ENCODE results near the gene BBX.

BBX gene

DNA sequence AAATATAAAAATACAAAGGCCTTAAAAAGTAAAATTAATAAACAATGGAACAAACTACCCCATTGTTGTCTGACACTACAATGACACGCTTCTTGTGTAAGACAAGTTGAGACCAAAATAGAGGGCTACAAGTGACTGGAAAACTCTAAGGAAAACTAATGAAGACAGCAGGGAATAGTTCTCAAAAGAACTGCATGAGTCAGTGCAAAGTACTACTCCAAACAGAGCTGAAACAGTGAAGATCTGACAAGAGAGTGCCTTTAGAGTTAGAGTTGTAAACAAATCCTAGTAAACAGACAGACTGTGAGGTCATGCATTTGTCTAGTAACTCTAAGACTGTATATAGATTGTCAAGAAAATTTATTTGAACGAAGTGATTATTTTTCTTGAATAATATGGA, 233.9 kb downstream of the BBX start:
- DNase-seq: no peak

DNA sequence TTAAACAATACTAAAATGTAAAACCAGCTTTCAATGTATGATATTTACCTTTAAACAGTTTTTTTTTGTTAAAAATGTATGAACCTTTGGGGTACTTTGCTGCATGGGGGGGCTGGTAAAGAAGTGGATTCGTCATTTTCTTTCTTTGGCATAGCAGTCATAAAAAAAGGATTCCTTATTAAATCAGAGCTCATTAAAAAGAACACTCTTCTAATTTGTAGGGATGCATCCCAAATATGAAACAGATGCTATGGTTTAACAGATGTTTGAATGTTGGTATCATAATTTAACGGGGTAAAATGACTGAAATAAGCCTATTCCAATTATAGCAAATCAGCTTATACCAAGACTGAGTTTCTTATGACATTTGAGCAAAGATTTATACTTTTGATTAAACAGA, 234.4 kb downstream of the BBX start:
- DNase-seq: no peak

DNA sequence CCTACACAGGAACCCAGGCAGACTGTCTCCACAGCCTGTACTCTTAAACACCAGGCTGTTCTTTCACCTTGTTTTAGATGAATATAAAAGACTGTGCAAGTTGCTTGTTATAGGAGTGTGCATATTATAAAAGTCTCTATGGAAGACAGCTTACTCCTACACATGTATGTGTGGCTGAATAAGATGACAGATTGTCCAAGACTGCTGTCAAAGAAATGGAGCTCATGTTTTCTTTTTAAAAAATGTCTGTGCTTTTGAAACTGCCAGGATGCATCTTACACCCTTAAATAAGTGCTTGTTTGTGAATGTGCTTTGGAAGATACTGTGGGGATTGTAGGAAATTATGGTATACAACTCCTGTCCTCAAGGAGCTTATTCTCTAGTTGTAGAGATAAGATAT, 237.4 kb downstream of the BBX start:
- no peak for DNase-seq

DNA sequence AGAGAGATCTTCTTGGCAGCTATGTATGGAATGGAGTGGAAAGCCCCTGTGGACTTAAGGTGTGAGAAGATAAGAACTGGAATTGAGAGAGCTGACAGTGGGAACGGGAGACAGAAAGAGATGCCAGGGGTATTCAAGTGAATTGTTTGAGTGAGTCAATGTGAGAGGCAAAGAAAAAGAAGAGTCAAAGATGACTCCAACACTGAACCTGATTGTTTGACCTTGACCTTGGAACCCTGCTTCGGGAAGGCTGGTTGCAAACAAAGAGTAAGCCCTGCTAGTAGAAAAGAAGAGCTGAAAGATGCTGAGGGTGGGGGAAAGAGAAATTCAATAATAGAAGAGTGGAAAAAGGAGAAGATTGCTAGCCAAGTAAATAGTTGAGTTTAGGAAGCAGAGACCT, 238.6 kb downstream of the BBX start:
- no peak for DNase-seq

DNA sequence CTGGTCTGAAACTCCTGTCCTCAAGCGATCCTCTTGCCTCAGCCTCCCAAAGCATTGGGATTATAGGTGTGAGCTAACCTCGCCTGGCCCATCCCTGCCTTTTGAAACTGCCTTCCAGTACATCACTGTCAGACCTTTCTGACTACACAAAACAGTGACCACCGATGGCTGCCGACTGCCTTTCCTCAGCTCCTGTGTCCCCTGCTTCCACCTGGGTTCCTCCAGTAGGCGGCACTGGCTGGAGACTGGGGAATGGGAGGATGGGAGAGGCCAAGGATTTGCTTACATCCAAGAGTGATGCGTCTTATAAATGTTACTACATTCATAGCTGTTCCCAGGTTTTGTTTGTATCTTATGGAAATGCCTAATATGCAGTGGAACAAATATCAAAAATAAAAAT, 242.8 kb downstream of the BBX start:
- DNase-seq: no peak

DNA sequence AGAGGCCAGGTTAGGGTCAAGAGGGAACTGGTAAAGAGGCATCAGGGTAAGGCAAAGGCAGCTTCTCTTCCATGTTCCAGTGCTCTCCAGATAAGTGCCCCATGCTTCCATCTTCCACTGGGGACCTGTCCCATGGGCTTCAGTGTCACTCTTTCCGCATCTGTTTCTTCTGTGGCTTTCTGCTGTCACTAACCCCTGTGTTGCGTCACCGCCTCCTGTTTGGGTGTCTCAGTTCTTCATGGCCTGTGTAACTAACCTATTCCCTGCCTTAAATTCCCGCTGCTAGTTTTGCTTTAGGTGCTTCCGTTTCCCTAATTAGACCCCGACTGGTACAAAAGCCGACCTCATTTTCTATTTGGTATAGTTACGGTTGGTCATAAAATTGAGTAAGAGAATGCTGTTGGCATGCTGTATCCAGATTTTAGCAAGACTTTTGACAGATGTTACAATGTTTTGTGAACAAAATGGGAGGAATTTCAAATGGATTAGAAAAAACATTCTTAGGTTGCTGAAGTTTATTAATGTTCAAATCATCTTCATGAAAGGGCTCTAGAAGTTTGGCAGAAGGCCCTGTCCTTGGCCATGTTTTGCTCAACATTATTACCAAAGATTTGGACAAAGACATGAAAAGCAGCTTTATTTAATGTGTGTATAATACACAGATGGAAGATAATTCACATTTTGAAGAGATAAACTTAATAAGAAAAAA, 245.3 kb downstream of the BBX start:
- DNase-seq: no peak

DNA sequence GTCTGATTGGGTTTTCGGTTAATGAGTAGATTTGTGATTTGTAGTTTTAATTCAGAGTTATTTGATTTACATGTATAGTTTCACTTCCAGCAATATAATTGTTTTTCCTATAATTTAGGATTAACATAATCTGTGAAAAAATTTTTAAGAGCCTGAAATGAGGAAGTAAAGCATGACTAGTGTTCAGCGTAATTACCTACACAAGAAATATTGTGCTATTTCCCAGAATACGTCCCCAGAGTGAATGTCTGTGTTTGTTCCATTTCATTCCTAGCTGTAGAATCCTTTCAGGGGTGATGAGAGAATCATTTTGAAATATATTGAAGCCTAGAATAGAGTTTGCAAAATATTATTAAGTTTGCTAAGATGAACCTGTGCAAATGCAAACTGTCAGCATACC, 247.1 kb downstream of the BBX start:
- DNase-seq: no peak

DNA sequence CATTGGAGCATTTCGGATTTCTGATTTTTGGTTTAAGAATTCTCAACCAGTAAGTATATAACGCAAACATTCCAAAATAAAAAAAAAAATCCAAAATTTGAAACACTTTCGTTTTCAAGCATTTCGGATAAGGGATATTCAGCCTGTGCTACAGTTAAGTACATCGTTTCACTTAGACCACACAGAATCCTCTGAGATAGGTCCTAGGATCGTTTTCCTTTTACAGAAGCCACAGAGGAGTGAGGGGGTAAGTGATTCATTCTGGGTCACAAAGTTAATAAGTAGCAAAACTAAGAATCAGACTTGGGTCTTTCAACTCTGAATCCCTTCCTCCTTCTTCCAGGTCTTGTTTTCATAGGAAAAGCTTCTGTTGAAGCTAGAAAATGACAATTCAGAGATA, 249.3 kb downstream of the BBX start:
- DNase-seq: no peak

DNA sequence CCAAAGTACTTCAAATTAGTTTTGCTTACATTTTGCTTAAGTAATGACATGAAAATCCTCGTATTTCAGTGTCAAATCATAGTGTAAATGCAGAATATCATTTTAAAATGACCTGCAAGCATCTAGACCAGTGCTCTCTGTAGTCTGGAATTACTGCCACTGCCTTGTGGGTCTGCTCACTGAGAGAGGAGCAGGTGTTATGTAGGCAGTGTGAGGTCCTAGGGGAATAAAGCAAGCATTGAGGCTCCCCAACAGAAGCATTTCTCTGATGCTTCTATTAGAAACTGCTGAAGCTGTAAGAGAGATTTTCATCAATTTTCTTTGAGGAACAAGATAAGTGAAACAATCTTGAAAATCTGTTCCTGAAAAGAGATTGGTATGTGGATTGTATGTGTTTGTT, 253.2 kb downstream of the BBX start:
- DNase-seq: no peak

DNA sequence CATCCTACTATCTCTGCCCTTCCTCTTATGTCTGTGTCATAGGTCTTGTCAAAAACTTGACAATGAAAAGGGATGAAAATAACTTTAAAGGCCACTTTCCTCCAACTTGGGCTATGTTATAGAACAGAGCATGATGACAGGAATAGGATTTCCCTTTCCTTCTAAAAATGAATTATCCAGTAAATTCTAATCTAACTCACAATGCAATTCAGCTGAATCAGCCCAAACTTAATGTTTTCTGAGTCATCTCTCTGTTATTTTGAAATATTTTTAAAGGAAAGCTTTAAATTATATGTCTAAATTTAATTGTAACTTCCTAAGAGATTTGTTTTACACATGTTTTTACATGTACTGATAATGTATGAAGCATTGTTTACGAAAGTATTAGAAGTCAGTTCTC, 258.5 kb downstream of the BBX start:
- no peak for DNase-seq

DNA sequence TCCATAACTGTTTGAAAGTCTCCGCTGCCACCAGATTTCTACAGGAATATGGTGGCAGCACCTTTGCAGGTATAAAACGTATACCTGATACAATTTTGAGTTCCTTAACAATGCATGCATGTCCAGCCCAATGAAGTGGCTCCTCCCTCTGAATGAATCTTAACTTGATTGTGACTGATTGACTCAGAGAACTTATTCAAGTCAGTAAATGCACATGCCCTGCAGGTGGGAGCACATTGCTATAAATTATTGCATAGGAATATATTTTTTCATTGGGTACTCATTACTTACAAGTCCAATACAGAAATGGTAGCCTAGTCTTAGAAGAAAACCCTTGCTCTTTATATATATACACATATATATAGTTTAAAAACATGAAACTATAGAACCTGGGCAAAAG, 259.3 kb downstream of the BBX start:
- DNase-seq: no peak

DNA sequence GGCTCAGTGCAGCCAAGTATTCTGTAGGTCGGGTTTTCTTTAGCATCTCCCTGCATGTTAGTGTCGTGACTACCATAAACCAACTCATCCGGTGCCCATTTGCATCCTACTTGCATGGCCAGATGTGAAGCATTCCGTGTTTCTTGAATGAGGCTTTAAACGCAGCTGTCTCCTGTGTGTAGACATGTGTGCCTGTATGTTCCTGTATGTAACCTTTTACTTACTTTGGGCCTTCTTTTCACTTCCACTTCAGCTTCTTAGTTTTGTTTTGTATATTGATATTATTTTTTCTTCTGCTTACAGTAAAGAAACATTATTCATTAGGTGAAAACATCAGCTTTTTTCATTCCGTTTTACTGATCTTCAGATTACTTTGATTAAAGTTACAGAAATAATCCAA, 267.9 kb downstream of the BBX start:
- DNase-seq: no peak

DNA sequence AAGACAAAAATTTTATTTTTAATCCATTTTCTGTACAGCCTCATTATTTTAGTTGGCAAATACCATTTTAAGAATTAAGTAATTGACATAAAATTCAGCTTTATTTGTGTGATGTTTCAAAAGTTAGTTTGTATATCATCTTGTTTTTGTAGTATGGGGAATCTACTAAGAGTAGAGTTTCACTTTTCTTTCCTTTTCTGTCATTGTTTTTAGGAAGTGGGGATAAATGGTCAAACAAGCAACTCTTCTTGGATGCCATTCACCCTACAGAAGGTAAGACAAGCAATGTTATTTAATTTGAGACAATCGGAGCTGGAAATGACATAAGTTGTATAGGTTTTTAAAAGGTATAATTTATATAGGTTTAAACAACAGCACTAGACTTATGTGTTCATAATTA, 268.3 kb downstream of the BBX start:
- DNase-seq: no peak

DNA sequence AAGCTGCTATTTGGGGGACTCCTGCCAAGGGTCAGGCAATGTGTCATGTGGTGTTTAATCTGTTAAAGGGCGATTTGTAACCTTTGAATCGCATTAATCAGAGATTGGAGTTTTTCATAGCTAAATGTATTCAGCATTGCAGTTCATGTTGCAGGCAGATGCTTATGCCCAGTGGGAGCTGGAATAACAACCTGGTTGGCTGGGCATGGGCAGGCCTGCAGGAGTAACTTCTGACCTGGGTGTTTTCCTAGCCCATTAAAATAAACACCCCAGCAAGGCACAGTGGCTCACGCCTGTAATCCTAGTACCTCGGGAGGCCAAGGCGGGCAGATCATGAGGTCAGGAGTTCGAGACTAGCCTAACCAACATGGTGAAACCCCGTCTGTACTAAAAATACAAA, 268.7 kb downstream of the BBX start:
- DNase-seq: no peak

DNA sequence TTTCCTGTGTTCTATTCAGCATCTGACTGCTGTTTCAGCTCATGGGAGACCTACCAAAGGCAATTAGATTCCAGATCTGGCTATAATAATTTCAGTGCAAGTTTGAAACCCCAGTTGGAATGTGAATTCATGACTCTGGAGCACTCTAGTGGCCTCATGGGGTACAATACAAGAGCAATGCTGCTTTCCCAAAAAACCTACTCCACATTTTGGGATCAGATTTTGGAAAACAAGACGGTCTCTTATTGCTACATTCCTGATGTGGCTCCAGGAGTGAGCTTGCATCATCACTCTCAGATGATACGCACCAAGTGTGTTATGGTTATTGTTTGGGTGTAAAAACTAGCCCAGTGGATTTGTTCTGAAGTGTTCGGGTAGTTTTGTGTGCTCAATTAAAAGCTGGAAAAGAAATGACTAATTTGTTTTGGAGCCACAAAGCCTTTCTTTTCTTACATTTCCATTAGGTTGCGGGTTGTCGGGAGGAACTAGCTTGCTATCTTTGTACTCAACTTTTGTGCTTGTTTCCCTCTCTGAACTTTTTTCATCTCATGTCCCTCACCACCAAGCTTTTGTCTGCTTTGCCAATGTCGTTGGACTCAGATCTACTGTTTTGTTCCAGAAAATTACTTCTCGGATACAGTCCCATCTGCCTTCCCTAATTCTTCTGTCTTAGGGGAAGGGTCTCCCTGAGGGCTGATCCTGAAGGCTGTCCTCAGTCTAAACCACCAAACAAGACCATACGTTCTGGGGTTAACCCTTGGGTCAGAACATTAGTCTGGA, 272.1 kb downstream of the BBX start:
- no peak for DNase-seq

DNA sequence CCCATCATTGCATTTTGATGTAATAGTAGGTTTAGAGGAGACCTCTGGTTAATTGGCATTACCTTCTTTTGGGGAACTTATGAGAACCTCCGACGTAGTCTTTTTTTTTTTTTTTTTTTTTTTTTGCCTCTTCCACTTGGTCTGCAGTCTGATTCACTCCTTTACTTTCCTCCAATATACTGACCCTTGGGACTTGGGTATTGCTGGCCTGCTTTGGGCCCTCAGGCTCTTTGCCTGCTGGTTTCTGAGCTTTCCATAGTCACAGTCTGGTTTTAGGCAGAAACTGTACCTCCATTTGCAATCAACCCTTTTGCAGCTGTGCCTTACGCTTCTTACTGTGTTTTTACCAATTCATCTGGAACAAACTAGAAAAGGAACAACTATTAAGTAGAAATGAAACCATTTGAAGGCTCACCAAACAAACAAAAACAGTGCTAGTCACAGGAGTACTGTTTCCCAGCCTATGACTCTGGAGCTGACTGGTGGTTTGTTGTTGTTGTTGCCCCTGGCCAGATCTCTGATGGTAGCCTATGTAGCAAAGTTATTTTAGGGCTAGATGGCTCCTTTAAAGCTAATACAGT, 272.8 kb downstream of the BBX start:
- DNase-seq: no peak

DNA sequence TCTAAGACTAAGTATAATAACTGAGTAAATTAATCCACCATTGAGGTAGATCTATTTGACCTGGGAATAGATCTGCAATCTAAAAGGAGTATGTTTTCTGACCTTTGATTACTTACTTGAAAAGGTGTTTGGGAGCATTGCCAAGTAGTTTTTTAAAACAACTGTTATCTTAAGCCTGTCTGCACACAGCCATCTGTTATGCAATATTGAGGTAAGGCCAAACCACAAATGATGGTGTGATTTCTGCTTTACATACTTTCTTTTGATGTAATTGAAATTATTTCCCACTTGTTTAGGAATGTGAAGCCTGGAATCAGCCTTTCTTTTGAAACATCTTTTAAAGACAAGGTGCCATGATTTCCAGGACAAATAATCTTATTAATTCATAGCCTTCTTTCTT, 274.0 kb downstream of the BBX start:
- no peak for DNase-seq

DNA sequence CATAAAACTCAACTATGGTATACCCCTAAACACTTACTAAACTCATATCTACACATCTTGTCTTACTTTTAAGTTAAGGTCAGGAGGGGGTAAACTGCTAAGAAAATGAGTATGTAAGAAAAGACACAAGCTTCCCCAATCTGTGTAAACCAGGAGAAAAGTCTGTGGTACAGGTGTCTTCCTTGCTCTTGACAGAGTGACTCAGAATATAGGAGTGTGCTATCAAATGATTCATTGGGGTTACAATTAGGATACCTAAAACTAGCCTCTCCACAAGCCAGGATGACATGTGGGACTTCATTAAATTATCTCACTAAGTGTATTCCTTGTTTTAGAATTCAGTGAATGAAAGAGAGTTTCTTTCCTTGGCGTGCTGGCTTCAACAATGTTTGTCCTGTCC, 274.8 kb downstream of the BBX start:
- DNase-seq: no peak

DNA sequence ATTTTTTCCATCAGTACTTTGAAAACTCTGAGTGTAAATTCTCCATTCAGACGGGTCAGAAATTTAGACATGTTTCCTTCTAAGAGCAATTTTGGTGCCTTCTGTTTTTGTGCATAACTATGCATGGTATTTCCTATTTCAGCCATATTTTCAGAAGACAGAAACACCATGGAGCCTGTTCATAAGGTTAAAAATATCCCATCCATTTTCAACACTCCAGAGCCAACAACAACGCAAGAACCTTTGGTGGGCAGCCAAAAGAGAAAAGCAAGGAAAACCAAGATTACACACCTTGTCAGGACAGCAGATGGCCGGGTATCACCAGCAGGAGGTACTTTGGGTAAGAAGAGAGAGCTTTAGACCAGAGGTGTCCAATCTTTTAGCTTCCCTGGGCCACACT, 275.6 kb downstream of the BBX start:
- DNase-seq: no peak

DNA sequence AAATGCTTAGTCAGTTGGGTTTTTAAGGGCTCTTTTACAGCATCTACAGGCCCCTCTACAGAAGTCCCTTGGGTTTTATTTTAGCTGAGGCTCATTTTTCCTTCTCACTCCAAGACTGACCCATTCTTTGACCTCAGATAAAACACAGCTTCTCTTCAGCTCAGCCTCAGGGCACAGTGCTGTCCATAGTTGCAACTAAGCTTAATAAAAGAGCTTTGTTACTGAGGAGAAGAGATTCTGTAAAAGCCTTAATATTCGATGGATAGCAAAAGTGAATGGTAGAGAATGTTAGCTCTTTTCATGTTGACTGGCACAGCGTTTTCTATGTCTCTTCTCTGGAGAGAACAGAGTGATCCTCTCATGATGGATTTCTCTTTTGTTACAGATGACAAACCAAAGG, 277.9 kb downstream of the BBX start:
- no peak for DNase-seq

DNA sequence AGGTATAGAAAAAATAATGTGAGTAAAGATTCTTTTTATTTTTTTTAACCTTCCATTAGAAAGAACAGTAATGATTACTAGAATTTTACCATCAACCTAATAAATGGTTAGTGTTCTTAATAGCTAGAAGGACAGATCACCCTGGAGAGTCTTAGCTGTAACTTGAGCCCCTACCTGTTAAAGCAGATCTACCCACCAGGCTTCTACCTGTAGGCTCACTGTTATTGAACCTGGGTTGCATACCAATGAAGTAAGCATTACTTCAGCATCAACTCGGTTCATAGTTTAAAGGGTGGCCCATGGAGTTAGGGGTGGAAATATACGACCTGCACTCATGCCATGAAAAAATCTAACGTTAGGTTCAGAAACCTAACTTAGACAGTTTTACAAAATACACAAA, 280.4 kb downstream of the BBX start:
- no peak for DNase-seq

DNA sequence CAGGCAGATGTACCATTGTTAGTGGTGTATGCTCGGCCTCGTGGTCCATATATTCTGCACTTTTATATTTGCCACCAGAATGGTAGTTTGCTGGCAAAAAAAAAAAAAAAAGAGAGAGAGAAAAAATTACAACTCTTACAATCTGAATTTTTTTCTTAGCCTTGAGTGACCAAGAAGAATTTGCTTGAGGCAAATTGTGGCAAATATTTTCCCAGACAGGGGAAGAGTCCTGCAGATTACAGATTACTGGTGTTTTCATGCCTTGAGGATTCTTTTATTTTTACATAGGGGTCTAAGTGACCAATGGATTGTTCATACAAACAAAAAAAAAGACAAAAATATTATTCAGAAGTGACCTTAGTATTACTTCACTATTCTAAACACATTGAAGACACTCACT, 283.3 kb downstream of the BBX start:
- no peak for DNase-seq

DNA sequence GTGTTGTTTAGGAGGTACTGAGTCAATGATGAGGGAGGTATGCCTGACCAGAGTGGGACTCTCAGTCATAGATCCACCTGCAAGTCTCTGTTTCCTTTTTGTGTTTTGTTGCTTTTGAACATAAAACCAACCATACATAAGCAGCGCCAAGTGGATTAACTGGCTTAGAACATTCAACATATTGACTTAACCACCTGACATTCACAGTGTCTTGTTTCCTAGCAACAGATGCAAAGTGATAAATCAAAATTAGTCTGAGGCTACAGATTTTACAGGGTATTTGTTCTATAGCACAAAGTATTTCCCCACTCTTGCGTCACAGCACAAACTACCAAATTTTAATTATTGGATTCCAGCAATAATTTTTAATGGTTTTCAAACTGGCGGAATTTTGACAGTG, 283.8 kb downstream of the BBX start:
- no peak for DNase-seq

Data from stimulated activated CD4-positive, alpha-beta T cell treated with anti-CD3 and anti-CD28 coated beads, Interleukin-15, amount 100 ng/mL, for 24 hours (primary cell).